ENCODE measurements around the gene CCNY.
"Not testable (repeated sequence)": the region's sequence is repeated elsewhere in the genome, so short reads cannot be mapped to it uniquely, and the experiment has no call there.

CCNY gene

GRCh38 chr10:35517431-35518181 lies 181.3 kb downstream of the CCNY start:
- H3K36me3 ChIP-seq (ENCODE audit: insufficient read depth) = no peaks in the 10 kb centered on the region
- H3K4me3 ChIP-seq (IDR thresholded peaks at IDR 0.05; ENCODE audit: insufficient read depth, low read depth, low read length) = no peak overlapping the region
- no peak overlapping the region for H3K27ac ChIP-seq
- H4K20me1 ChIP-seq (ENCODE audit: insufficient read depth) = no peaks in the 10 kb centered on the region
- H3K9ac ChIP-seq = no peak overlapping the region
- H2AFZ ChIP-seq (ENCODE audit: low read depth) = no peak overlapping the region
- H3K4me1 ChIP-seq (ENCODE audit: low read depth, poor library complexity, severe bottlenecking) = no peaks in the 10 kb centered on the region
- no peaks in the 10 kb centered on the region for H3K27me3 ChIP-seq (ENCODE audit: insufficient read depth, low read depth)
- no peak overlapping the region for H3K4me2 ChIP-seq
- no peak for TF ChIP-seq CTCF (conservative IDR thresholded peaks at IDR 0.05; ENCODE audit: low read depth, low read length)
- no peaks in the 10 kb centered on the region for H3K79me2 ChIP-seq (ENCODE audit: insufficient read depth, low read depth)

- not testable (repeated sequence) for H3K4me3 ChIP-seq (IDR thresholded peaks at IDR 0.05; ENCODE audit: insufficient read depth, low read depth, low read length); H2AFZ ChIP-seq (ENCODE audit: low read depth); H3K9ac ChIP-seq; H3K4me1 ChIP-seq (ENCODE audit: low read depth, poor library complexity, severe bottlenecking); H3K36me3 ChIP-seq (ENCODE audit: insufficient read depth); H4K20me1 ChIP-seq (ENCODE audit: insufficient read depth); H3K79me2 ChIP-seq (ENCODE audit: insufficient read depth, low read depth); H3K27ac ChIP-seq; H3K27me3 ChIP-seq (ENCODE audit: insufficient read depth, low read depth); H3K4me2 ChIP-seq
These were observed 181.9 kb downstream of the CCNY start for GRCh38 chr10:35518187-35518586.

GRCh38 chr10:35520996-35521395 lies 184.7 kb downstream of the CCNY start:
- H3K79me2 ChIP-seq (ENCODE audit: insufficient read depth, low read depth) = no peaks in the 10 kb centered on the region
- H3K4me1 ChIP-seq (ENCODE audit: low read depth, poor library complexity, severe bottlenecking) = no peaks in the 10 kb centered on the region
- no peak for TF ChIP-seq CTCF (conservative IDR thresholded peaks at IDR 0.05; ENCODE audit: low read depth, low read length)
- H4K20me1 ChIP-seq (ENCODE audit: insufficient read depth) = no peaks in the 10 kb centered on the region
- H3K4me2 ChIP-seq = no peak overlapping the region
- no peak overlapping the region for H3K9ac ChIP-seq
- no peaks in the 10 kb centered on the region for H3K27me3 ChIP-seq (ENCODE audit: insufficient read depth, low read depth)
- no peak overlapping the region for H3K4me3 ChIP-seq (IDR thresholded peaks at IDR 0.05; ENCODE audit: insufficient read depth, low read depth, low read length)
- no peak overlapping the region for H2AFZ ChIP-seq (ENCODE audit: low read depth)
- H3K27ac ChIP-seq = no peak overlapping the region
- no peaks in the 10 kb centered on the region for H3K36me3 ChIP-seq (ENCODE audit: insufficient read depth)

- Histone ChIP-seq H3K4me3 (IDR thresholded peaks at IDR 0.05; ENCODE audit: insufficient read depth, low read depth, low read length) (no peak overlapping the region), H3K36me3 (ENCODE audit: insufficient read depth) (no peaks in the 10 kb centered on the region), H4K20me1 (ENCODE audit: insufficient read depth) (no peaks in the 10 kb centered on the region), H3K27ac (no peak overlapping the region), H3K4me2 (no peak overlapping the region), H3K27me3 (ENCODE audit: insufficient read depth, low read depth) (no peaks in the 10 kb centered on the region), H3K4me1 (ENCODE audit: low read depth, poor library complexity, severe bottlenecking) (no peaks in the 10 kb centered on the region), H3K9ac (no peak overlapping the region), H2AFZ (ENCODE audit: low read depth) (no peak overlapping the region), H3K79me2 (ENCODE audit: insufficient read depth, low read depth) (no peaks in the 10 kb centered on the region)
- TF ChIP-seq CTCF (conservative IDR thresholded peaks at IDR 0.05; ENCODE audit: low read depth, low read length) = no peak
These were observed 187.4 kb downstream of the CCNY start for GRCh38 chr10:35523670-35524225.

- TF ChIP-seq CTCF (conservative IDR thresholded peaks at IDR 0.05; ENCODE audit: low read depth, low read length) = no peak
- H3K27ac ChIP-seq = no peak overlapping the region
- H3K27me3 ChIP-seq (ENCODE audit: insufficient read depth, low read depth) = no peaks in the 10 kb centered on the region
- H4K20me1 ChIP-seq (ENCODE audit: insufficient read depth) = no peaks in the 10 kb centered on the region
- no peak overlapping the region for H2AFZ ChIP-seq (ENCODE audit: low read depth)
- no peak overlapping the region for H3K4me3 ChIP-seq (IDR thresholded peaks at IDR 0.05; ENCODE audit: insufficient read depth, low read depth, low read length)
- no peaks in the 10 kb centered on the region for H3K36me3 ChIP-seq (ENCODE audit: insufficient read depth)
- no peak overlapping the region for H3K9ac ChIP-seq
- no peak overlapping the region for H3K4me2 ChIP-seq
- H3K4me1 ChIP-seq (ENCODE audit: low read depth, poor library complexity, severe bottlenecking) = no peaks in the 10 kb centered on the region
- H3K79me2 ChIP-seq (ENCODE audit: insufficient read depth, low read depth) = no peaks in the 10 kb centered on the region
These were observed 190.4 kb downstream of the CCNY start for GRCh38 chr10:35526746-35527145.

All from KMS-11 (cell line).